Right ventricle myocardium inferior (tissue), 1 donor: Measurements from ENCODE around the gene WNT2. TPM values are rescaled to one million over a fixed set of nuclear protein-coding genes. Genes with fewer than 3 reads are reported as not detected.
"Not testable (repeated sequence)": the region's sequence is repeated elsewhere in the genome, so short reads cannot be mapped to it uniquely, and the experiment has no call there.

Source experiments
- ATAC-seq: fragments of 200-7000 bp; cut with Tn5 transposase; one replicate; pipeline ENCODE4 v1.9.1; 2020; ENCODE audit warnings: mild to moderate bottlenecking, moderate library complexity
- DNase-seq: peaks from one replicate; pipeline ENCODE4 v3.0.0; 2021; ENCODE audit errors: missing footprints
- intact Hi-C: fragments of 100-400 bp; cut with DNase I; formaldehyde crosslinking; loops from one replicate; pipeline ENCODE4 v1.11.0; 2022
- total RNA-seq: library from RNA; stranded (reverse); fragmentation: NEBNext Ultra II Directional; extraction: Animal tissue kit (Norgen Biotek cat#: 25700); gene quantifications from one replicate; pipeline ENCODE4 v1.2.1, GENCODE V29; 2021
- donor health status: DM: no; HTN: yes; CAD: no; lungs with severe emphysema.

WNT2 gene
- total RNA-seq, 1 donor from 2014 or later: not detected

- intact Hi-C loops: no loop called here
Measured at GRCh38 chr7:117272017-117272759, 50.7 kb downstream of the WNT2 start.

GRCh38 chr7:117271566-117271965, 51.3 kb downstream of the WNT2 start:
- intact Hi-C loops: no loop called here
- ATAC-seq: no peak
- DNase-seq: no peak

More at GRCh38 chr7:117272017-117272759, 50.7 kb downstream of the WNT2 start:
- ATAC-seq (no peak), DNase-seq (no peak)

GRCh38 chr7:117270371-117270770, 52.5 kb downstream of the WNT2 start:
- ATAC-seq: no peak
- no peak for DNase-seq
- intact Hi-C loops: no loop called here

- intact Hi-C loops: no loop called here
- DNase-seq (no peak), ATAC-seq (no peak)
Measured at GRCh38 chr7:117269886-117270285, 53.0 kb downstream of the WNT2 start.

GRCh38 chr7:117269417-117269816, 53.4 kb downstream of the WNT2 start:
- DNase-seq (no peak), ATAC-seq (no peak)
- intact Hi-C loops: no loop called here

- no peak for DNase-seq
- ATAC-seq: no peak
- intact Hi-C loops: no loop called here
Measured at GRCh38 chr7:117264716-117265115, 58.1 kb downstream of the WNT2 start.

- ATAC-seq (no peak), DNase-seq (no peak)
- intact Hi-C loops: no loop called here
Measured at GRCh38 chr7:117262546-117262945, 60.3 kb downstream of the WNT2 start.

GRCh38 chr7:117259615-117260014, 63.2 kb downstream of the WNT2 start:
- intact Hi-C loops: no loop called here
- ATAC-seq: no peak
- DNase-seq: no peak

- ATAC-seq (no peak), DNase-seq (no peak)
- intact Hi-C loops: no loop called here
Measured at GRCh38 chr7:117251687-117252086, 71.2 kb downstream of the WNT2 start.

- ATAC-seq (no peak), DNase-seq (no peak)
- intact Hi-C loops: no loop called here
Measured at GRCh38 chr7:117250801-117251200, 72.1 kb downstream of the WNT2 start.

GRCh38 chr7:117250245-117250644, 72.6 kb downstream of the WNT2 start:
- DNase-seq (no peak), ATAC-seq (no peak)
- intact Hi-C loops: no loop called here

GRCh38 chr7:117249696-117250095, 73.2 kb downstream of the WNT2 start:
- DNase-seq: no peak
- ATAC-seq: no peak
- intact Hi-C loops: no loop called here

GRCh38 chr7:117248829-117249228, 74.0 kb downstream of the WNT2 start:
- intact Hi-C loops: no loop called here
- DNase-seq: peak; percentile 55
- ATAC-seq: no peak

- intact Hi-C loops: no loop called here
- ATAC-seq: no peak
- DNase-seq: no peak
Measured at GRCh38 chr7:117247809-117248208, 75.0 kb downstream of the WNT2 start.

GRCh38 chr7:117245703-117246102, 77.2 kb downstream of the WNT2 start:
- intact Hi-C loops, DNase-seq, ATAC-seq: not testable (repeated sequence)

GRCh38 chr7:117243390-117243789, 79.5 kb downstream of the WNT2 start:
- ATAC-seq (no peak), DNase-seq (no peak)
- intact Hi-C loops: no loop called here

- intact Hi-C loops: no loop called here
- DNase-seq (no peak), ATAC-seq (no peak)
Measured at GRCh38 chr7:117241088-117241487, 81.8 kb downstream of the WNT2 start.

GRCh38 chr7:117238937-117239336, 83.9 kb downstream of the WNT2 start:
- ATAC-seq (no peak), DNase-seq (no peak)
- intact Hi-C loops: no loop called here

- intact Hi-C loops: no loop called here
- no peak for ATAC-seq
- DNase-seq: no peak
Measured at GRCh38 chr7:117238472-117238871, 84.4 kb downstream of the WNT2 start.

GRCh38 chr7:117237646-117238045, 85.2 kb downstream of the WNT2 start:
- intact Hi-C loops: no loop called here
- ATAC-seq: no peak
- no peak for DNase-seq

GRCh38 chr7:117231047-117231359, 91.9 kb downstream of the WNT2 start:
- DNase-seq: no peak

More at GRCh38 chr7:117231047-117231359, 91.9 kb downstream of the WNT2 start:
- intact Hi-C loops: no loop called here
- ATAC-seq: no peak
